ENCODE results near the gene WDR81. TPM values are rescaled to one million over a fixed set of nuclear protein-coding genes. Genes with fewer than 3 reads are reported as not detected.

The WDR81 gene
- total RNA-seq, 1 experiment from 2014 or later, result 29.5 TPM

- Histone ChIP-seq H3K27me3 (ENCODE audit: control insufficient read depth, insufficient read depth, low read length) (no peaks in the 10 kb centered on the region), H3K36me3 (ENCODE audit: control insufficient read depth, insufficient read depth, low read length) (peaks cover 4% of the 10 kb centered on the region; the same call in 1 of the 2 replicates), H3K4me1 (ENCODE audit: control insufficient read depth, insufficient read depth, low read length) (peaks cover 36% of the 10 kb centered on the region), H3K9me3 (ENCODE audit: control insufficient read depth, insufficient read depth, low read depth, low read length) (no peaks in the 10 kb centered on the region), H3K4me3 (ENCODE audit: low read depth in 2 of 2, low read length in 2 of 2) (peak within 1 kb of the TSS; percentile 59 to 62), H3K27ac (ENCODE audit: low read length) (peak within 1 kb of the TSS; percentile 78)
- no peak for TF ChIP-seq TCF7L2 (IDR thresholded peaks at IDR 0.05; ENCODE audit: low read depth, low read length)
- TF ChIP-seq POLR2AphosphoS5 (IDR thresholded peaks at IDR 0.05; ENCODE audit: low read depth, low read length), result no peak
- no peak for TF ChIP-seq REST (IDR thresholded peaks at IDR 0.05; ENCODE audit: insufficient read depth in 1 of 2, low read depth in 2 of 2, low read length in 1 of 2)
- no peak; the same call in 1 of the 2 replicates for TF ChIP-seq SIN3A (IDR thresholded peaks at IDR 0.05; ENCODE audit: borderline replicate concordance, insufficient read depth, low read depth, low read length)
- no peak for TF ChIP-seq CTCF (IDR thresholded peaks at IDR 0.05)
- in situ Hi-C loops (cut with HindIII; ENCODE audit: low pct_unique_long_range_greater_than_20kb, low sequenced_read_pairs), result no loop called here
- POLR2A ChIA-PET, result no interaction called here
- intact Hi-C loops (cut with micrococcal nuclease; ENCODE audit: unreplicated experiment), result no loop called here
- CTCF ChIA-PET, result no interaction called here
- BruUV-seq (replicated peaks), result no TSS peak
- peak; percentile 79 for ATAC-seq
- DNase-seq (ENCODE audit: low read depth, low spot score), result no peak
These were observed 14.3 kb upstream of the WDR81 start, which contains the start of gene TLCD2 for GRCh38 chr17:1709971-1710806. TSS of gene TLCD2 (minus strand) at chr17:1710377. CDS start at chr17:1710242, 135 bp downstream.

- no peak for DNase-seq (ENCODE audit: low read depth, low spot score)
- BruUV-seq (replicated peaks), result no TSS peak
- H3K36me3 ChIP-seq (ENCODE audit: control insufficient read depth, insufficient read depth, low read length), result peaks cover 4% of the 10 kb centered on the region; the same call in 1 of the 2 replicates
- in situ Hi-C loops (cut with HindIII; ENCODE audit: low pct_unique_long_range_greater_than_20kb, low sequenced_read_pairs), result no loop called here
- peak overlapping the region; percentile 59 to 62 for H3K4me3 ChIP-seq (ENCODE audit: low read depth in 2 of 2, low read length in 2 of 2)
- TF ChIP-seq REST (IDR thresholded peaks at IDR 0.05; ENCODE audit: insufficient read depth in 1 of 2, low read depth in 2 of 2, low read length in 1 of 2) (no peak), POLR2AphosphoS5 (IDR thresholded peaks at IDR 0.05; ENCODE audit: low read depth, low read length) (no peak), CTCF (IDR thresholded peaks at IDR 0.05) (no peak), TCF7L2 (IDR thresholded peaks at IDR 0.05; ENCODE audit: low read depth, low read length) (no peak), SIN3A (IDR thresholded peaks at IDR 0.05; ENCODE audit: borderline replicate concordance, insufficient read depth, low read depth, low read length) (no peak)
- intact Hi-C loops (cut with micrococcal nuclease; ENCODE audit: unreplicated experiment), result no loop called here
- CTCF ChIA-PET, result no interaction called here
- H3K27me3 ChIP-seq (ENCODE audit: control insufficient read depth, insufficient read depth, low read length), result no peaks in the 10 kb centered on the region
- H3K9me3 ChIP-seq (ENCODE audit: control insufficient read depth, insufficient read depth, low read depth, low read length), result no peaks in the 10 kb centered on the region
- peaks cover 36% of the 10 kb centered on the region for H3K4me1 ChIP-seq (ENCODE audit: control insufficient read depth, insufficient read depth, low read length)
- POLR2A ChIA-PET, result no interaction called here
- H3K27ac ChIP-seq (ENCODE audit: low read length), result peak overlapping the region; percentile 78
- ATAC-seq, result peak; percentile 5; the same call in 1 of the 2 replicates
These were observed 13.5 kb upstream of the WDR81 start for GRCh38 chr17:1710807-1711553.

All from Panc1 (cell line).